Adrenal gland (tissue), 5 donors: ENCODE data around the gene TMEM18.

Experiments used
- POLR2A ChIP-seq, 2 donors: fragments of 450-650 bp; IDR thresholded peaks; one replicate each; pipeline ENCODE4 v1.6.1; 2017; ENCODE audit warnings: antibody characterized with exemption in 2 of 2, mild to moderate bottlenecking in 2 of 2, moderate library complexity in 1 of 2
- TF ChIP-seq, protein P1 (sequence below), 6 experiments: fragments of 450-650 bp in 4 of 6; fragments of 200-600 bp in 2 of 6; sonication (generic) in 1 of 6; IDR thresholded peaks; 1 replicate in 5 of 6; 2 replicates in 1 of 6; pipeline versions ENCODE4 v1.5.1 to v1.8.0; 2016 to 2021; ENCODE audit warnings: antibody characterized with exemption in 6 of 6, mild to moderate bottlenecking in 2 of 6, moderate library complexity in 1 of 6
- donor health status: DM: no; HTN: no; CAD: no.

DNA sequence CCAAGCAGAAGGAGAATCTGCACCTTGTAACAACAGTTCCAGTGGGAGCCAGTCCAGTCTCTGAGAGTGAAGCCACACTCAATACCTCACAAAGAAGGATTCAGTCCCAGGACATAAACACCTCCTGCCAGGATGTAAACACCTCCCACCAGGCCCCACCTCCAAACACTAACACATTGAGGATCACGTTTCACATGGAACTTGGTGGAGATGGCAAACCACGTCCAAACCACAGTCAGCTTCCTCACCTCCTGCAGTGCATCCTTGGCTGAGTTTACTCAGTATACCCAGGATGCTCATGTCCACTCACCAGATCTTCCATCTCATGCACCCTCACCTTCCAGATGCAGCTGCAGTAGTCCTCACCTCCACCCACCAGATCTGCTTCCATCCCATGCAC lies 37.8 kb upstream of the TMEM18 start:
- TF ChIP-seq, protein P1, sequence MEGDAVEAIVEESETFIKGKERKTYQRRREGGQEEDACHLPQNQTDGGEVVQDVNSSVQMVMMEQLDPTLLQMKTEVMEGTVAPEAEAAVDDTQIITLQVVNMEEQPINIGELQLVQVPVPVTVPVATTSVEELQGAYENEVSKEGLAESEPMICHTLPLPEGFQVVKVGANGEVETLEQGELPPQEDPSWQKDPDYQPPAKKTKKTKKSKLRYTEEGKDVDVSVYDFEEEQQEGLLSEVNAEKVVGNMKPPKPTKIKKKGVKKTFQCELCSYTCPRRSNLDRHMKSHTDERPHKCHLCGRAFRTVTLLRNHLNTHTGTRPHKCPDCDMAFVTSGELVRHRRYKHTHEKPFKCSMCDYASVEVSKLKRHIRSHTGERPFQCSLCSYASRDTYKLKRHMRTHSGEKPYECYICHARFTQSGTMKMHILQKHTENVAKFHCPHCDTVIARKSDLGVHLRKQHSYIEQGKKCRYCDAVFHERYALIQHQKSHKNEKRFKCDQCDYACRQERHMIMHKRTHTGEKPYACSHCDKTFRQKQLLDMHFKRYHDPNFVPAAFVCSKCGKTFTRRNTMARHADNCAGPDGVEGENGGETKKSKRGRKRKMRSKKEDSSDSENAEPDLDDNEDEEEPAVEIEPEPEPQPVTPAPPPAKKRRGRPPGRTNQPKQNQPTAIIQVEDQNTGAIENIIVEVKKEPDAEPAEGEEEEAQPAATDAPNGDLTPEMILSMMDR (IDR thresholded peaks at IDR 0.05) = no peak
- TF ChIP-seq POLR2A (IDR thresholded peaks at IDR 0.05) = no peak
